Lower leg skin (tissue), 3 donors: ENCODE measurements around the gene YKT6.

ENCODE experiments used
- POLR2A ChIP-seq, 2 donors: fragments of 450-650 bp; IDR thresholded peaks; one replicate each; pipeline ENCODE4 v1.6.1; 2016 to 2017; ENCODE audit warnings: antibody characterized with exemption in 2 of 2, mild to moderate bottlenecking in 1 of 2, moderate library complexity in 1 of 2
- TF ChIP-seq, protein P1 (sequence below), 3 donors: fragments of 450-650 bp; IDR thresholded peaks; one replicate each; pipeline ENCODE4 v1.5.1; 2016; ENCODE audit warnings: antibody characterized with exemption in 3 of 3, mild to moderate bottlenecking in 3 of 3, moderate library complexity in 2 of 3

DNA sequence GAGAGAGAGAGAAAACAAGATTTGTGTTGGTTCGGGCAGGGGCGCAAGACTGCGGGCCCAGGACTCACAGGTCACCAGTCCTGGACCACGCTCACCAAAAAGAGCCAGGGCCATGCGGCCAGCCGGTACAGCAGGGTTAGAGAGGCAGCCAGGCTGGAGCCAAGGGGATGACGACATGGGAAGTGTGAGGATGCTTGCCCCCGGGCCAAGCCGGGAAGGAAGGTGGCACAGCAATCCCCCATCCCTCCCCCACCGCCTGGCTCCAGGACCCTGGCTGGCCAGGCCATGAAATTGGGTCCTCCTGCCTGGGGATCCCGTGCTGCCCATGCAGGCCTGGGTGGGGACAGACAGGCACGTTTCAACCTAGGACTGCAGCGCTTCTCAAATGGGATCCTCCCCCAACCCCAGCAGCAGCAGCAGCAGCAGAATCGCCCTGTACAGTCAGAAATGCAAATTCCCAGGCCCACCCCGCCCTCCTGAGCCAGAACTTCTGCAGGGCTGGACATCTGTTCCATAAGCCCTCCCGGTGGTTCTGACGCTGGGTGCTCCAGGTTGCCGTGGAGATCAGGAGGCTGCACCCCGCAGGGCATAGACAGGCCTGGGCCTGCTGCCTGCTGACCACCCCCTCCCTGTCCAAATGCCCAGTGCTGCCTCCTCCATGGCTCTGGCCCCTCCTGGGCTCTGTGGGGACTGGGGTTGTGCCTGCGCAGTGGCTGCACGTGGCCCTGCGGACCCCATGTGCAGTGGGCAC, 35.0 kb downstream of the YKT6 start:
- TF ChIP-seq, protein P1, sequence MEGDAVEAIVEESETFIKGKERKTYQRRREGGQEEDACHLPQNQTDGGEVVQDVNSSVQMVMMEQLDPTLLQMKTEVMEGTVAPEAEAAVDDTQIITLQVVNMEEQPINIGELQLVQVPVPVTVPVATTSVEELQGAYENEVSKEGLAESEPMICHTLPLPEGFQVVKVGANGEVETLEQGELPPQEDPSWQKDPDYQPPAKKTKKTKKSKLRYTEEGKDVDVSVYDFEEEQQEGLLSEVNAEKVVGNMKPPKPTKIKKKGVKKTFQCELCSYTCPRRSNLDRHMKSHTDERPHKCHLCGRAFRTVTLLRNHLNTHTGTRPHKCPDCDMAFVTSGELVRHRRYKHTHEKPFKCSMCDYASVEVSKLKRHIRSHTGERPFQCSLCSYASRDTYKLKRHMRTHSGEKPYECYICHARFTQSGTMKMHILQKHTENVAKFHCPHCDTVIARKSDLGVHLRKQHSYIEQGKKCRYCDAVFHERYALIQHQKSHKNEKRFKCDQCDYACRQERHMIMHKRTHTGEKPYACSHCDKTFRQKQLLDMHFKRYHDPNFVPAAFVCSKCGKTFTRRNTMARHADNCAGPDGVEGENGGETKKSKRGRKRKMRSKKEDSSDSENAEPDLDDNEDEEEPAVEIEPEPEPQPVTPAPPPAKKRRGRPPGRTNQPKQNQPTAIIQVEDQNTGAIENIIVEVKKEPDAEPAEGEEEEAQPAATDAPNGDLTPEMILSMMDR (IDR thresholded peaks at IDR 0.05) = no peak
- TF ChIP-seq POLR2A (IDR thresholded peaks at IDR 0.05) = no peak
